Astrocyte of the hippocampus (primary cell): ENCODE data around the gene ECM2.

Source experiments
- DNase-seq: peaks from one replicate; pipeline ENCODE4 v3.0.0; 2011; ENCODE audit warnings: low read depth, low spot score

Gene ECM2

DNA sequence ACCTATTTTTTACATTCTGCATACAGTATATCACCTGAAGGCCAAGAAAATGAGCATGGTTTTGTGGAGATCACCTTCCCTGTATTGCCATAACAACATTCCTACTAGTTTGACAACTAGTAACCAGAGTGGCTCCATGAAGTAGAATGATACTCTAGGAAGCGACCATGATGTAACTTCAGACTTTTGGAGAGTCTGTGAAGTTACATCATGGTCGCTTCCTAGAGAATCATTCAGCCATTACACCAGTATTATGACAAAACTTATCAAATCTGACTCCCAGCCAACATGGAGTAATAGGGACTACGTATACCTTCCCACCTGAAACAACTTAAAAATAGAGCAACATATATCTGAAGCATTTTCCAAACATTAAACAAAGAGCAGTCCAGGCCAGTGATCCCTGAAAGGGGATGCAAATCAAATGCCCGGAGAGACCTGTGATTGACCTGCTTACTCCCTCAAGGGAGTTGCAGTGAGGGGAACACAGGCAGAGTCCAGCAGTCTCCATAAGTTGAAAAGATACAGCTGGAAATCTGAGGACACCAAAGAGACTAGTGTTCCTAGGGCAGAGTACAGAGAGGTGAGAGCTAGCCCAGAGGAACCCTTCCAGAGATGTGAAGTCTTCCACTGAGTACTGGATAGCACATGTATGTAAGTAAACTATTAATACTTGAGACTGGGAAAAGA lies 7.8 kb downstream of the ECM2 start:
- no peak for DNase-seq

- no peak for DNase-seq
Measured at GRCh38 chr9:92527291-92527828, 8.4 kb downstream of the ECM2 start.

DNA sequence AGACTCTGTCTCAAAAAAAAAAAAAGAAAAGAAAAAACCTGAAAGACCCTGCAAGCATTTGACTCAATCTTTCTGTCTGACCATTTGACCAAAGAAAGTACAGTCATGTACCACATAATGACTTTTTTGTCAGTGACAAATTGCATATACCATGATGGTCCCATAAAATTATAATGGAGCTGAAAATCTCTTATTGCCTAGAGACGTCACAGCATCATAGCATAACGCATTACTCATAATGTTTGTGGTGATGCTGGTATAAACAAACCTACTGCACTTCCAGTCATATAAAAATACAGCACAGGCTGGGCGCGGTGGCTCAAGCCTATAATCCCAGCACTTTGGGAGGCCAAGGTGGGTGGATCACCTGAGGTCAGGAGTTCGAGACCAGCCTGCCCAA lies 10.5 kb downstream of the ECM2 start:
- peak; percentile 47 for DNase-seq

DNA sequence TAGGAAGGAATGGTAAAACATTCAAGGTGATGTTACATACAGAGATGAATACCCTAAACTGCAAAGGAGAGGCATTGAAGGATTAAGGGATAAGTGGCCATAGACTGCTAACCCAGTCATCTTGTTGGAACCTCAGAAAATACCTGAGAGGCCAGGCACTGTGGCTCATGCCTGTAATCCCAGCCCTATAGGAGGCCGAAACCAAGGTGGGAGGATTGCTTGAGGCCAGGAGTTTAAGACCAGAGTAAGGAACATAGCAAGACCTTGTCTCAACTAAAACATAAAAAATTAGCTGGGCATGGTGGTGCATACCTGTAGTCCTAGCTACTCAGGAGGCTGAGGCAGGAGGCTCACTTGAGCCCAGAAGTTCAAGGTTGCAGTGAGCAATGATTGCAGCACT lies 10.9 kb downstream of the ECM2 start:
- DNase-seq = no peak

- no peak for DNase-seq
Measured at GRCh38 chr9:92522983-92523970, 12.5 kb downstream of the ECM2 start.

- DNase-seq = no peak
Measured at GRCh38 chr9:92520837-92521236, 15.0 kb downstream of the ECM2 start.

GRCh38 chr9:92518199-92518598 lies 17.6 kb downstream of the ECM2 start:
- DNase-seq = no peak

GRCh38 chr9:92517046-92517445 lies 18.7 kb downstream of the ECM2 start:
- no peak for DNase-seq

DNA sequence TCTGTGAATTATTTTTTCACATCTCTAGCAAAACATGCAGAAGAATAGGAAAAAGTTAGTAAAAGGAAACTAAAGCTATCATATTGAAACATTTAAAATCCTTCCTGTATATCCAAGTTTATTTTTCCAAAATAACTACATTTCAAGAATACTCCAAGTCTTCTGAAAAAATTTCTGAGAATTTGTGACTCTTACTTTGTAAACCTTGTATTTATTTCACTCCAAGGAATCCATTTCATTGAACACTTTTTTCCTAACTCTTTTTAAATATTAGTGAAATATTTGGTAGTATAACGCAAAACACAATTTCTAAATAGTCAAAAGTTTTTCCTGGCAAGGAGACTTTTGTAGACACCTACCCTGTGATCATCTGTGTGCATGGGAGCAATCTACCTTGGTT lies 19.3 kb downstream of the ECM2 start:
- DNase-seq = no peak

DNA sequence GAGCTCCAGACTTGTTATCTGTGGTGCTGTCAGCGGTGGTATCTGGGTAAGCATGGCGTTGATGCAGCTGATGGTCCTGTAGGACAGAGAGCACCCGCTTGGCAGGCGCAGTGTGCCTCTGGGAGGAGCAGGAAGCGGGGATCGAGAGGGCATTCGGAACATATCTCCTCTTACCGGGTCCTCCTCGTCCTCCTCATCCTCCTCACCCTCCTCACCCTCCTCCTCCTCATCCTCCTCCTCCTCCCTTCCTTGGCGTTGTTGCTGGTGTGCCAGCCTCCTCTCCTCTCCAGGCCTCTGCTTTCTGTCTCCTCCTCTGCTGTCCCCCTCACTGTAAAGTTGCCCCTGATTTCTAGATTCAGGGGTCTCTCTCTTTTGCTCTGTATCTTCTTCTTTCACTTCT lies 21.2 kb downstream of the ECM2 start:
- DNase-seq = no peak

DNA sequence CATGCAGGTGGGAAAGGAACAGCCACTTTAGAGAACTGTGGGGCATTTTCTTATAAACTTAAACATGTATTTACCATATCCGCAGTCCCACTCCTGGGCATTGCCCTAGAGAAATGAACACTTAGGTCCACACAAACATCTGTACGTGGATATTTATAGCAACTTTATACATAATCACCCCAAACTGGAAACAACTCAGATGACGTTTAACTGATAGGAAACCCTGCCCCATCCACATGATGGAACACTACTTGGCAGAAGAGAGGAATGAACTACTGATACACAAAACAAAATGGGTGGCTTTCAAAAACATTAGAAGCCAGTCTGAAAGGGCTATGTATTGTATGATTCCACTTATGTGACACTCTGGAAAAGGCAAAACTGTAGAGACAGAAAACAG lies 22.4 kb downstream of the ECM2 start:
- DNase-seq = no peak

- DNase-seq = peak; percentile 38
Measured at GRCh38 chr9:92512622-92513021, 23.2 kb downstream of the ECM2 start.

- DNase-seq = no peak
Measured at GRCh38 chr9:92510747-92511146, 25.0 kb downstream of the ECM2 start.

DNA sequence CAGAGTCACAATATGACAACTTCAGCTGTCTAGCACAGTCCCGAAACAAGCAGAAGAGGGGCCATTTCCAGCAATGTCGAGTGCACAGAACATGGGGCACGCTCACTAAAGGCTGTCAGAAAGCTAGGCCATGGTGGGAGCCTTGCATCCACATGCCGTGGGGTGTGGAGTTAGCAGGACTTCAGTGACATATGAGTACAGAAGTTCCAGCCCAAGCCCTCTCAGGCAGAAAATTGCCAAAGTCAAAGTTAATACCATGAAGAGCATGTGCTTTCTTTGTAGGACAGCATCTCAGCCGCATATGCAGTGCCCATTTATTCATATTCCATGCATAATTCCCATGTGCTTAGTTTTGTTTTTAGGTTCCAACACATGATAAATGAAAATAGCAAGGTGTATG lies 26.7 kb downstream of the ECM2 start:
- no peak for DNase-seq

DNA sequence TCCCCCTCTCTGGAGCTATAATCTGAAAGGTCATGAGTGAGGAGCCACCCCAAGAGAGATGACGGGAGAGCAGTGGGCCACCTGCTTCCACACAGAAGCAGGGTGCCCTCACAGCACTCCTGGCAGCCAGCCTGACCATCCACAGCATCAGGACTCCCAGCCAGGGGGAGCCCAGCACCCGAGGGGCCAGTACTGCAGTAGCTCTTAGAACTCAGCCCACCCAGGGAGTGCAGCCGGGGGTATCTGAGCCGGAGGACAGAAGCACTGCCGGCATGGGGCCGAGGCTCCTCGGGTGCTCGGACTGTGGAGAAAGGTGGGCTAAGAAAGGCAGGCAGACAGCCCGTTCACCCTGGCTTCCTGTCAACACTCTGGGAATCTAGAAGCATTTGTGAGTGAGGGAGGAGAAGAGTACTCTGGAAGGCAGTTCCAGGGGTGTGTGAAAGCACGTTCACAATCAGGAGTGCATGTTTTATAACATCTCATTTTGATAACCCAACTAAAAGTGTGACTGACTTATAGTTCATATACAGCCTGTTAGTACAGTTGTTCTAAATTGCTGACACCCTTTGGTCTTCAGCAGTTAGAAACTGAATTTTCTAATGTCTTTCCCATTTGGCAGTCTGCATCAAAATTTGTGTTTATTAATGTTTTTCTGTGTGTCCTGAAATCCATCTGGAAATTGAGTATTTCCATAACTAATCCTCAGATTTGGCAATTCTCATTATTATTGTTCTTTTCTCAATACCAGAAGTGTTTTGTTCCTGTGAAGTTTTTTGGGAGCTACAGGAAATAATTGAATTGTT lies 27.6 kb downstream of the ECM2 start:
- no peak for DNase-seq

DNA sequence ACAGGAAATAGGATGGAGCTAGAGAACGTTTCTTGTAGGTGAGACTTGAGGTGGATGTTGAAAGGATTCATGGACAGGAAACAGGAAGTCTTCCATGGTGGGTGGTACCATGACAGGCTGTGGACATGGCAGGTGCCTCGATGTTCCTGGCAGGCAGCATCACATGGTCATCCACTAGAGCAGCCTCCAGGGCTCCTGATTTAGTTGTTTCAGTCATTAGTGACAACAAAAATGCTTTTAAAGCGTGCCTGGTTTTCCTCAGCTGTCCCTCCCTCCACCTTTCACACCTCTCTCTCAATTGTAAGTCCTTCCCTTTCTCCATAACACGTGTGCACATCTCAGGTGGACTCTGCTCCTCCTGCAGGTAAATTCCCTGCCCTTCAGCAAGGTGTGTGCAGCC lies 28.3 kb downstream of the ECM2 start:
- DNase-seq = no peak

GRCh38 chr9:92507005-92507404 lies 28.8 kb downstream of the ECM2 start:
- DNase-seq = no peak

DNA sequence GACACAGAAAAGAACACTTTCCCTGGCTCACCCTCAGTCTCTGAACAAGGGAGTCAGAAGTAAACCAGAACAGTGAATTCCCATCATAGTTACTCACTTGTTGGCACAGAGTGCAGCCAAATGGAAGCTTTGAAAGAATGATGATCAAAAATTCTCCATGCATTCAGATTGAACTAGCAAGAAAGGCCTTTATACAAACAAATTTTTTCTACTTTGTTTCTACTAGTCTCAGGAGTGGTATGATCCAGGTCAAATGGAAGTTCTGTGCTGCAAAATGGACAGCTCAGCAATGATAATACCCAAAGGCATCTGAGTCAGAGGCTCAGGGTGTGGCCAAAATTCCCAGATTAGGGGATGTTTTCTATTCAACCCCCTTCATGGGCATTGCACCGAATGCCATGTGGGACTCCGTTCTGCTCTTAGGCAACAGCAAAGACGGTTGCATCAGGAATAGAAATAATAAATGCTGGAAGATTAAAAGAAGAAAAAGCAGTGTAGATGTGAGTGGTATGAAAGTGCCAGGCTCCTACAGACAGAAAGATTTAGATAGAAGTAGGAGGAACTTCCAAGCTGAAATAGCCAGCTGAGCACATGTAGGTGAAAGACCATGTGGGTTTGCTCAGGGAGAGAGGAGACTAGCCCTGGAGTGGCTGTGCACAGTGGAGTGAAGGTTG lies 29.5 kb downstream of the ECM2 start:
- DNase-seq = peak; percentile 90

GRCh38 chr9:92504881-92505280 lies 30.9 kb downstream of the ECM2 start:
- peak; percentile 56 for DNase-seq

GRCh38 chr9:92503156-92503555 lies 32.6 kb downstream of the ECM2 start:
- DNase-seq = no peak

- no peak for DNase-seq
Measured at GRCh38 chr9:92501671-92502393, 34.0 kb downstream of the ECM2 start.
